ENCODE results near the gene YBEY.

DNA sequence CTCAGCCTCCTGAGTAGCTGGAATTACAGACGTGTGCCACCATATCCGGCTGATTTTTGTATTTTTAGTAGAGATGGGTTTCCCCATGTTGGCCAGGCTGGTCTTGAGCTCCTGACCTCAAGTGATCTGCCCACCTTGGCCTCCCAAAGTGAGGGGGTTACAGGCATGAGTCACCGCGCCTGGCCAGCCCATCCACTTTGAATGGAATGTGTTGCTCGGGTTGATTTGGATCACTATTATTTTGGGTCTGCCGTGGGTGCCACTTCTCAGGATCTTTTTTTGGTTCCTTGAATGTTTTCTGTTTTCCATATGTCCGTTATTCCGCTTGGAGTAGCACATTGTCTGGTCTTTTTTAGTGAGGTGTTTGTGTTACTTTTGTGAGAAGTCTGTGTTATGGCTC, 54.9 kb downstream of the YBEY start:
- TF ChIP-seq CTCF (IDR thresholded peaks at IDR 0.05): no peak
- TF ChIP-seq EP300 (IDR thresholded peaks at IDR 0.05): no peak

All from ovary (tissue), 3 donors.